ENCODE results near the gene CBFA2T3. TPM values are rescaled to one million over a fixed set of nuclear protein-coding genes. Genes with fewer than 3 reads are reported as not detected.

CBFA2T3 gene
- total RNA-seq, 1 donor from 2014 or later: 4.6 TPM

DNA sequence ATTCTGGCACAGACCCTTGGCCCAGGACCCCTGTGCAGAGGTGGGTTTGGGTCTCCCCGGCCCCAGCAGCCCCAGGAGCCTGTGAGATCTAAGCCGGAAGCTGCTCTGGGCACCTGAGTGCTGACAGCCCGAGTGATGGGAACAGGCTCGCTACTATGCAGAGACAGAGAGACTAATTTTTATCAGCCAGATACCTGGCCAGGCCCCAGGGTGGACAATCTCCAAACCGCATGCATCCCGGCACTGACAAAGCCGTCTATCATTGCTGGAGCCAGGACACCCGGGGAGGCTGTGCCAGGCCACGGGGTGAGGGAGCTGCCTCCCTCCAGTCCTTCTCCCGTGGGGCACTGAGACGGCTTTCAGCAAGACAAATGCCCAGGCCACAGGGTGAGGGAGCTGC is 25.0 kb downstream of the CBFA2T3 start:
- H3K4me3 Mint-ChIP-seq: no peak overlapping the region
- H3K27ac Mint-ChIP-seq (ENCODE audit: unreplicated experiment): no peak overlapping the region
- no peaks in the 10 kb centered on the region for H3K9me3 Mint-ChIP-seq
- no peak for DNase-seq (ENCODE audit: low read depth, low spot score)
- H3K4me1 Mint-ChIP-seq: no peaks in the 10 kb centered on the region
- H3K27me3 Mint-ChIP-seq (ENCODE audit: low read depth): peaks cover 29% of the 10 kb centered on the region
- TF ChIP-seq, protein P1, sequence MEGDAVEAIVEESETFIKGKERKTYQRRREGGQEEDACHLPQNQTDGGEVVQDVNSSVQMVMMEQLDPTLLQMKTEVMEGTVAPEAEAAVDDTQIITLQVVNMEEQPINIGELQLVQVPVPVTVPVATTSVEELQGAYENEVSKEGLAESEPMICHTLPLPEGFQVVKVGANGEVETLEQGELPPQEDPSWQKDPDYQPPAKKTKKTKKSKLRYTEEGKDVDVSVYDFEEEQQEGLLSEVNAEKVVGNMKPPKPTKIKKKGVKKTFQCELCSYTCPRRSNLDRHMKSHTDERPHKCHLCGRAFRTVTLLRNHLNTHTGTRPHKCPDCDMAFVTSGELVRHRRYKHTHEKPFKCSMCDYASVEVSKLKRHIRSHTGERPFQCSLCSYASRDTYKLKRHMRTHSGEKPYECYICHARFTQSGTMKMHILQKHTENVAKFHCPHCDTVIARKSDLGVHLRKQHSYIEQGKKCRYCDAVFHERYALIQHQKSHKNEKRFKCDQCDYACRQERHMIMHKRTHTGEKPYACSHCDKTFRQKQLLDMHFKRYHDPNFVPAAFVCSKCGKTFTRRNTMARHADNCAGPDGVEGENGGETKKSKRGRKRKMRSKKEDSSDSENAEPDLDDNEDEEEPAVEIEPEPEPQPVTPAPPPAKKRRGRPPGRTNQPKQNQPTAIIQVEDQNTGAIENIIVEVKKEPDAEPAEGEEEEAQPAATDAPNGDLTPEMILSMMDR (conservative IDR thresholded peaks at IDR 0.05): no peak
- no peaks in the 10 kb centered on the region for H3K36me3 Mint-ChIP-seq (ENCODE audit: low read depth)

DNA sequence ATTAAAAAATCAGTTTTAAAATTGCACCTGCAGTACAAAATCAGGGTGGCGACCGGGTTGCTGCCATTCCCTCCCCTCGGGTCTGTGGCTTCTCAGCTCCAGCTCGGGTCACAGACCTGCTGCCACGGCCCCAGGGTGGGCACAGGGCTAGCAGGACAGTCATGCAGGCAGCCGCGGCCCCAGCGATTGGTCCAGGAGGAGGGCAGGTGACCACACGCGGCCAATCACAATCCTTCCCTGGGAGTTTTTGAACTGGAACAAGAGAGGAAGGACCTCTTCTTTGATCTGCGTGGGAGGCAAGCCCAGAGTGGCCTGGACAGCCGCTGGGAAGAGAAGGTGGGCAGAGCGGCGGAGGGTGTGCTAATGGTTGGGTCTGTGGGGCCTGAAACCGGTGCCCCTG is 25.5 kb downstream of the CBFA2T3 start:
- H3K4me3 Mint-ChIP-seq: no peak overlapping the region
- H3K27ac Mint-ChIP-seq (ENCODE audit: unreplicated experiment): no peak overlapping the region
- peaks cover 34% of the 10 kb centered on the region for H3K27me3 Mint-ChIP-seq (ENCODE audit: low read depth)
- DNase-seq (ENCODE audit: low read depth, low spot score): no peak
- TF ChIP-seq, protein P1 (conservative IDR thresholded peaks at IDR 0.05): no peak
- H3K4me1 Mint-ChIP-seq: no peaks in the 10 kb centered on the region
- H3K9me3 Mint-ChIP-seq: no peaks in the 10 kb centered on the region
- no peaks in the 10 kb centered on the region for H3K36me3 Mint-ChIP-seq (ENCODE audit: low read depth)

DNA sequence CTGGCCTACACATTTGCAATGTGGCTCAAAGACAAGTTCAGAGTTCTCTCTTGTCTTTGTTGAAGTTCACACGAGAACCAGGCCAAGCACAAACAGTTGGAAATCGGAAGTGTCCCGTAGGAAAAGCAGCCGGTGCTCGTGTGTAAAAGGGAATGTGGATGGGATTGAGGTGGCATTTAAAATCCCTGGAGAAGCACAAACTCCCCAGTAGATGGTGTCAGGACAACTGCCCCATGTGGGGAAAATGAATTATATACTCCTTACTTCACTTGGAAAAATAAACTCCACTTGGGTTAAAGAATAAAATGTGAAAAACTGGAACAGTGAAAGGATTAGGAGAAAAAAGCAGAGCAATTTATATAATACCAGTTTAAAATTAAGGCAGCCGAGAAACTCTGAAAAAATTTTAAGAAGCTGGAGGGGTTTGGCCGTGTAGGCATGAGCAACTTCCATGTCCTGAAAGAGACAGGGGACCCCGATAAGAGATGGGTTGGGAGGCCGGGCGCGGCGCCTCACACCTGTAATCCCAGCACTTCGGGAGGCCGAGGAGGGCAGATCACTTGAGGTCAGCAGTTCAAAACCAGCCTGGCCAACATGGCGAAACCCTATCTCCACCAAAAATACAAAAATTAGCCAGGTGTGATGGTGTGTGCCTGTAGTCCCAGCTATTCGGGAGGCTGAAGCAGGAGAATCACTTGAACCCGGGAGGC is 28.1 kb downstream of the CBFA2T3 start:
- Mint-ChIP-seq H3K9me3 (no peaks in the 10 kb centered on the region), H3K27ac (ENCODE audit: unreplicated experiment) (no peak overlapping the region), H3K4me3 (no peak overlapping the region), H3K27me3 (ENCODE audit: low read depth) (peaks cover 55% of the 10 kb centered on the region), H3K36me3 (ENCODE audit: low read depth) (no peaks in the 10 kb centered on the region), H3K4me1 (no peaks in the 10 kb centered on the region)
- DNase-seq (ENCODE audit: low read depth, low spot score): no peak
- TF ChIP-seq, protein P1 (conservative IDR thresholded peaks at IDR 0.05): no peak

DNA sequence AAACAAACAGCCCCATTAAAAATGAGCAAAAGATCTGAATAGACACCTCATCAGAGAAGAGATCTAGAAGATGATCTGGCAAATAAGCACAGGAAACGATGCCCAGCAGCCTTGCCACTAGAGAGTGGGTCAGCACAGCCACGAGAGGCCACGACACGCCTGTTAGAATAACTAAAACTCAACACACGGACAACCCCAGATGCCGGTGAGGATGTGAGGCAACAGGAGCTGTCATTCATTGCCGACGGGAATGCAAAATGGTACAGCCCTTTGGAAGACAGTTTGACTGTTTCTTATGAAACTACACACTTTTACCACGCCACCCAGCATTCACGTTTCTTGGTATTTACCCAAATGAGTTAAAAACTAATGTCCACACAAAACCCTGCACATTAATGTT is 31.5 kb downstream of the CBFA2T3 start:
- H3K9me3 Mint-ChIP-seq: no peaks in the 10 kb centered on the region
- no peak for DNase-seq (ENCODE audit: low read depth, low spot score)
- H3K36me3 Mint-ChIP-seq (ENCODE audit: low read depth): no peaks in the 10 kb centered on the region
- TF ChIP-seq, protein P1 (conservative IDR thresholded peaks at IDR 0.05): no peak
- no peak overlapping the region for H3K27ac Mint-ChIP-seq (ENCODE audit: unreplicated experiment)
- peaks cover 75% of the 10 kb centered on the region for H3K27me3 Mint-ChIP-seq (ENCODE audit: low read depth)
- no peaks in the 10 kb centered on the region for H3K4me1 Mint-ChIP-seq
- H3K4me3 Mint-ChIP-seq: no peak overlapping the region

DNA sequence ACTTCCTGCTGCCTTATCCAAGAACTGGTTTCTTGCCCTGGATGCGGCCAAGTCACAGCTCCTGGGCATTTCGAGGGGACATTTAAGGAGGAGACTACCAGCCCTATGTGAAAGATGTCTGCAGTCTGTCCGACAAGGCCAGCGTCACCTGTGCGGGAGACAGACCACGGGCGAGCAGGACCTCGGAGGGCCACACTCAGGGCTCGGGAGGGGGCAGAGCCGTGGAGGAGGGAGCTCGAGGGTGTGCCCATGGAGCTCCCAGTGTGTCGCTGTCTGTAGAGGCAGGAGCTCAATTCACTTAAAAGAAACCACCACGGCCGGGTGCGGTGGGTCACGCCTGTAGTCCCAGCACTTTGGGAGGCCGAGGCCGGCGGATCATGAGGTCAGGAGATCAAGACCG is 33.3 kb downstream of the CBFA2T3 start:
- Mint-ChIP-seq H3K4me1 (no peaks in the 10 kb centered on the region), H3K4me3 (no peak overlapping the region), H3K27me3 (ENCODE audit: low read depth) (peaks cover 80% of the 10 kb centered on the region), H3K36me3 (ENCODE audit: low read depth) (no peaks in the 10 kb centered on the region), H3K27ac (ENCODE audit: unreplicated experiment) (no peak overlapping the region), H3K9me3 (no peaks in the 10 kb centered on the region)
- DNase-seq (ENCODE audit: low read depth, low spot score): no peak
- TF ChIP-seq, protein P1 (conservative IDR thresholded peaks at IDR 0.05): no peak

Measured in neural crest cell (in vitro differentiated cells).